ENCODE measurements around the gene NFASC. TPM values are rescaled to one million over a fixed set of nuclear protein-coding genes. Genes with fewer than 3 reads are reported as not detected.

The NFASC gene
- total and polyA plus RNA-seq, 2 donors (not counting 3 experiments of a cell fraction or from before 2014, with no cell fraction given): not detected

GRCh38 chr1:204990721-204991341 lies 120.2 kb downstream of the NFASC start:
- H3K9ac ChIP-seq (replicated peaks; ENCODE audit: extremely low read depth, insufficient read depth, low read length): no peak overlapping the region
- BruUV-seq (replicated peaks): no TSS peak
- dilution Hi-C loops (cut with MboI; ENCODE audit: extremely low pct_ligation_motif_present, low sequenced_read_pairs): no loop called here
- H3K79me2 ChIP-seq (ENCODE audit: control insufficient read depth, insufficient read depth, low read length): no peaks in the 10 kb centered on the region
- no peak for FAIRE-seq
- ChIA-PET CTCF (interaction anchor here (1.3 to 6.2 kb wide), 3 partner anchors 69 to 265 kb away, joined by 3 to 86 read pairs (median 24); no protein-coding TSS in a partner anchor), POLR2A (no interaction called here)
- no peaks in the 10 kb centered on the region for H3K36me3 ChIP-seq (ENCODE audit: control insufficient read depth in 2 of 2, extremely low read depth in 1 of 2, insufficient read depth in 2 of 2, low read length in 2 of 2)
- H3K4me3 ChIP-seq (replicated peaks in 1 of 3; ENCODE audit: insufficient read depth in 1 of 3, low read depth in 1 of 3, low read length in 3 of 3): no peak overlapping the region
- no peak overlapping the region for H3K27ac ChIP-seq (ENCODE audit: insufficient read depth, low read depth, low read length)
- no peaks in the 10 kb centered on the region for H3K9me1 ChIP-seq (replicated peaks; ENCODE audit: control insufficient read depth, extremely low read depth, insufficient read depth, low read length)
- H3K4me2 ChIP-seq (ENCODE audit: insufficient read depth, low read length): no peak overlapping the region
- TF ChIP-seq GATA2 (IDR thresholded peaks at IDR 0.05; ENCODE audit: insufficient read depth, insufficient read length, low read depth, low read length) (no peak), POLR2AphosphoS5 (IDR thresholded peaks at IDR 0.05; ENCODE audit: insufficient read depth, low read depth, low read length) (no peak), MYC (IDR thresholded peaks at IDR 0.05; ENCODE audit: low read depth, low read length) (no peak), POLR2A (IDR thresholded peaks at IDR 0.05; ENCODE audit: low read depth, low read length) (no peak), JUN (IDR thresholded peaks at IDR 0.05; ENCODE audit: borderline replicate concordance, insufficient read depth, insufficient read length, low read depth) (no peak), EZH2 (IDR thresholded peaks at IDR 0.05; ENCODE audit: borderline replicate concordance, low read depth, low read length, severe bottlenecking) (no peak), FOS (IDR thresholded peaks at IDR 0.05; ENCODE audit: borderline replicate concordance, insufficient read depth, low read length) (no peak)
- TF ChIP-seq, protein P1, sequence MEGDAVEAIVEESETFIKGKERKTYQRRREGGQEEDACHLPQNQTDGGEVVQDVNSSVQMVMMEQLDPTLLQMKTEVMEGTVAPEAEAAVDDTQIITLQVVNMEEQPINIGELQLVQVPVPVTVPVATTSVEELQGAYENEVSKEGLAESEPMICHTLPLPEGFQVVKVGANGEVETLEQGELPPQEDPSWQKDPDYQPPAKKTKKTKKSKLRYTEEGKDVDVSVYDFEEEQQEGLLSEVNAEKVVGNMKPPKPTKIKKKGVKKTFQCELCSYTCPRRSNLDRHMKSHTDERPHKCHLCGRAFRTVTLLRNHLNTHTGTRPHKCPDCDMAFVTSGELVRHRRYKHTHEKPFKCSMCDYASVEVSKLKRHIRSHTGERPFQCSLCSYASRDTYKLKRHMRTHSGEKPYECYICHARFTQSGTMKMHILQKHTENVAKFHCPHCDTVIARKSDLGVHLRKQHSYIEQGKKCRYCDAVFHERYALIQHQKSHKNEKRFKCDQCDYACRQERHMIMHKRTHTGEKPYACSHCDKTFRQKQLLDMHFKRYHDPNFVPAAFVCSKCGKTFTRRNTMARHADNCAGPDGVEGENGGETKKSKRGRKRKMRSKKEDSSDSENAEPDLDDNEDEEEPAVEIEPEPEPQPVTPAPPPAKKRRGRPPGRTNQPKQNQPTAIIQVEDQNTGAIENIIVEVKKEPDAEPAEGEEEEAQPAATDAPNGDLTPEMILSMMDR (IDR thresholded peaks at IDR 0.05; ENCODE audit: extremely low read depth in 1 of 2, insufficient read depth in 1 of 2, low read depth in 1 of 2, low read length in 2 of 2): no peak
- TF ChIP-seq, protein P2, sequence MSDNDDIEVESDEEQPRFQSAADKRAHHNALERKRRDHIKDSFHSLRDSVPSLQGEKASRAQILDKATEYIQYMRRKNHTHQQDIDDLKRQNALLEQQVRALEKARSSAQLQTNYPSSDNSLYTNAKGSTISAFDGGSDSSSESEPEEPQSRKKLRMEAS (IDR thresholded peaks at IDR 0.05; ENCODE audit: insufficient read depth, insufficient read length): no peak
- H4K20me1 ChIP-seq (replicated peaks; ENCODE audit: control insufficient read depth, extremely low read depth, insufficient read depth, low read length): no peaks in the 10 kb centered on the region
- intact Hi-C loops (cut with micrococcal nuclease): no loop called here
- no peak overlapping the region for H2AFZ ChIP-seq (ENCODE audit: low read depth, low read length)
- no peaks in the 10 kb centered on the region for H3K4me1 ChIP-seq (ENCODE audit: control insufficient read depth, extremely low read depth, insufficient read depth, low read length)
- DNase-seq (ENCODE audit: low read depth, low spot score): no peak
- H3K27me3 ChIP-seq (ENCODE audit: control insufficient read depth in 2 of 2, insufficient read depth in 2 of 2, low read length in 2 of 2): peaks cover 0 to 16% of the 10 kb centered on the region in 2 experiments
- no peaks in the 10 kb centered on the region for H3K9me3 ChIP-seq (replicated peaks; ENCODE audit: control insufficient read depth, insufficient read depth, low read length)
